Natural killer cell (primary cell): ENCODE data around the gene SYVN1. TPM values are rescaled to one million over a fixed set of nuclear protein-coding genes. Genes with fewer than 3 reads are reported as not detected.

Experiments used
- ATAC-seq, 3 donors: fragments of 150-1000 bp in 2 of 3; fragments of 200-7000 bp in 1 of 3; cut with Tn5 transposase; 1 replicate in 1 of 3; 2 replicates in 2 of 3; pipeline ENCODE4 v1.10.0; 2021; ENCODE audit warnings: mild to moderate bottlenecking in 2 of 3, moderate library complexity in 2 of 3
- DNase-seq, 2 donors: peaks; one replicate each; pipeline versions ENCODE4 v3.0.0 to v3.0.0-alpha.2; 2013 to 2021; ENCODE audit warnings: mixed read lengths in 1 of 2
- H3K27ac ChIP-seq: one replicate; pipeline ENCODE4 v1.5.1; 2013; ENCODE audit warnings: mild to moderate bottlenecking, low read length
- H3K27me3 ChIP-seq: one replicate; pipeline ENCODE4 v1.6.1; 2013; ENCODE audit warnings: low read length; ENCODE audit not compliant: control insufficient read depth, insufficient read depth
- H3K36me3 ChIP-seq: one replicate; pipeline ENCODE4 v1.6.1; 2013; ENCODE audit warnings: low read length; ENCODE audit not compliant: control insufficient read depth, insufficient read depth
- H3K4me1 ChIP-seq: one replicate; pipeline ENCODE4 v1.6.1; 2013; ENCODE audit warnings: low read length; ENCODE audit not compliant: control insufficient read depth, insufficient read depth
- H3K4me3 ChIP-seq: one replicate; pipeline ENCODE4 v1.5.1; 2013; ENCODE audit warnings: low read length
- H3K9me3 ChIP-seq: one replicate; pipeline ENCODE4 v1.6.1; 2013; ENCODE audit warnings: low read length; ENCODE audit not compliant: control insufficient read depth, insufficient read depth
- H3K27ac Mint-ChIP-seq, 2 donors: one replicate each; pipeline ENCODE4 v1.8.0; 2022; ENCODE audit warnings: mild to moderate bottlenecking in 2 of 2, mixed read lengths in 2 of 2, moderate library complexity in 1 of 2
- H3K27me3 Mint-ChIP-seq, 2 donors: one replicate each; pipeline ENCODE4 v1.8.0; 2022; ENCODE audit warnings: low read depth in 2 of 2, mixed read lengths in 2 of 2
- H3K36me3 Mint-ChIP-seq: one replicate; pipeline ENCODE4 v1.8.0; 2022; ENCODE audit warnings: mixed read lengths
- H3K4me1 Mint-ChIP-seq, 2 donors: one replicate each; pipeline ENCODE4 v1.8.0; 2022; ENCODE audit warnings: mixed read lengths in 2 of 2
- H3K4me3 Mint-ChIP-seq: one replicate; pipeline ENCODE4 v1.8.0; 2022; ENCODE audit warnings: mild to moderate bottlenecking, moderate library complexity, mixed read lengths
- H3K9me3 Mint-ChIP-seq, 2 donors: one replicate each; pipeline ENCODE4 v1.8.0; 2022; ENCODE audit warnings: mixed read lengths in 2 of 2
- CTCF ChIP-seq: fragments of 200-600 bp; IDR thresholded peaks from one replicate; pipeline ENCODE4 v1.8.0; 2022; ENCODE audit warnings: antibody characterized with exemption
- WGBS: methylation state at CpG from one replicate; pipeline ENCODE4 v1.1.7; 2013; ENCODE audit warnings: missing lambda C conversion rate; ENCODE audit not compliant: insufficient coverage; 5-methylcytosine and 5-hydroxymethylcytosine counted together
- intact Hi-C: fragments of 100-400 bp; cut with micrococcal nuclease; formaldehyde crosslinking; loops from one replicate; pipeline ENCODE4 v1.14.2; 2022
- total RNA-seq, 4 donors: library from RNA; stranded (reverse); fragments of 120-200 nt in 1 of 4; gene quantifications; one replicate each; pipeline versions ENCODE4 v1.2.3 to v1.2.4, GENCODE V29; 2013 to 2022

Gene SYVN1
- total RNA-seq, 3 donors from 2014 or later (not counting 1 experiment from before 2014, with no cell fraction given): 72.9 to 109 (median 90.2) TPM

DNA sequence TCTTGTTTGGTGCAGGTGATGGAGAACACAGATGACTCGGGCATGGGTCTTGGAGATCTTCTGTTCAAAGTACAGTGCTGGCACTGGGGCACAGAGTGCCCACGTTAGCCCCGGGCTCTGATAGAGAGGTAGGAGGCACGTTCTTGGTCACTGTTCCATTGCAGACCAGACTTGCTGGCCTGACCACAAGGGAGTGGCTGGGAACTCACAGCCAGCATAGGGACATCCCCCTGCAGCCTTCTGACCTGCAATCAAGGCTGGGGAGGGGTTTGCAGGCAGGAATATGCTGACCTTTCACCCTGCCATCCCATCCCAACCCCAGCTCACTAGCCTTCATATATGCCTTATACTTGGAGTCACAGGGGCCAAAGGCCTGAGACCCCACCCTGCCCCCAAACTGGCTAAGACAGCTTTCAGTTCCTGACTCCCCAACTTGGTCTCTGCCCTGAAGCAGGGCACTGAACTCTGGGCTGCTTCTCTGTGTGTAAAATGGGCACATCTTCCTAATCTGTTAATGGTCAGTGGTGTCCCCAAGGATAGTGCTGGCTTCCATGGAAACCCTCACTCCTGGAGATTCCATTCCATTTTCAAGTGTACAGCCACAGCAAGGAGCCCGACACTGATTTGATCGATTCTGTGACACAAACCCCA is 7.6 kb downstream of the SYVN1 start:
- no peaks in the 10 kb centered on the region for H3K36me3 Mint-ChIP-seq

DNA sequence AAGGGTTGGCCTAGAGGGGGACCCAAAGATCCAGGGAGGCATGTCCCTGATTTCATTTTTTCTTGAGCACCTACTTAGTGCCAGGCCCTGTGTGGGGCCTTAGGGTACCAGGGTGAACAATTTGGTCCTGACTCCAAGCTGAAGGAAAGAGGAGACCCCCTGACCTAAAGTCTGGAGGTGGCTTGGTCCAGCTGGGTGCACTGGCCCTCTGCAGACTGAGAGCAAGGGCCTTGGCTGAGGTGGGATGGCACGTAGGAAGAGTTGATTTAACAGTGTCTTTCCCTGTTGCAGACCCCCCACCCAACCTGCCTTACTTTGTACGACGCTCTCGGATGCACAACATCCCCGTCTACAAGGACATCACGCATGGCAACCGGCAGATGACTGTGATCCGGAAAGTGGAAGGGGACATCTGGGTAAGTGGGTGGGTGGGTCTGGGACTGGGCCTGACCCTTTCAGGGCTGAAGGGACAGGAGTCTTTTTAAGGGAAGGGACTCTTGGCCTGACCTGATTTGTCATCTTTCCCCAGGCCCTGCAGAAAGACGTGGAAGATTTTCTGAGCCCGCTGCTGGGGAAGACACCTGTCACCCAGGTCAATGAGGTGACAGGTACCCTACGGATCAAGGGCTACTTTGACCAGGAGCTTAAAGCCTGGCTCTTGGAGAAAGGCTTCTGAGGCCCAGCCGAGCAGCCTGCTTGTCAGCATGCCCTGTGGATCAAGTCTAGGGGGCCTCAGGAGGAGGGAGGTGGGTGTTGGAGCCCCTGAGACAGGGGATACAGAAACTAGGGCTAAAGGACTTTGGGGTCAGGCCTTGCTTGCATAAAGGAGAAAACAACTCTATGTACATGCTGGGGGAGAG is 8.9 kb downstream of the SYVN1 start:
- 91% methylated on average over 12 of the region's 12 CpGs for WGBS
- no peaks in the 10 kb centered on the region for H3K27me3 Mint-ChIP-seq
- no peak overlapping the region for H3K27ac ChIP-seq
- no peak for ATAC-seq
- peaks cover 66% of the 10 kb centered on the region for H3K36me3 ChIP-seq
- H3K27me3 ChIP-seq: no peaks in the 10 kb centered on the region
- peaks cover 17 to 25% of the 10 kb centered on the region in 2 donors for H3K4me1 Mint-ChIP-seq
- no peak overlapping the region for H3K4me3 ChIP-seq
- no peak for TF ChIP-seq CTCF
- no peaks in the 10 kb centered on the region for H3K36me3 Mint-ChIP-seq
- no peaks in the 10 kb centered on the region for H3K9me3 ChIP-seq
- no peak overlapping the region for H3K27ac Mint-ChIP-seq
- DNase-seq: no peak
- H3K4me1 ChIP-seq: peaks cover 28% of the 10 kb centered on the region
- H3K4me3 Mint-ChIP-seq: no peak overlapping the region
- no peaks in the 10 kb centered on the region for H3K9me3 Mint-ChIP-seq
- intact Hi-C loops: no loop called here

More for the DNA sequence above, 7.6 kb downstream of the SYVN1 start:
- 87% methylated on average over 5 of the region's 6 CpGs for WGBS
- DNase-seq (no peak), ATAC-seq (no peak)
- H3K9me3 ChIP-seq: no peaks in the 10 kb centered on the region
- Mint-ChIP-seq H3K27ac (no peak overlapping the region), H3K4me3 (no peak overlapping the region), H3K4me1 (peaks cover 7 to 21% of the 10 kb centered on the region in 2 donors), H3K27me3 (no peaks in the 10 kb centered on the region), H3K9me3 (no peaks in the 10 kb centered on the region)
- H3K27ac ChIP-seq: no peak overlapping the region
- no peaks in the 10 kb centered on the region for H3K27me3 ChIP-seq
- intact Hi-C loops: no loop called here
- TF ChIP-seq CTCF: no peak
- H3K4me1 ChIP-seq: peaks cover 27% of the 10 kb centered on the region
- H3K4me3 ChIP-seq: no peak overlapping the region
- peaks cover 70% of the 10 kb centered on the region for H3K36me3 ChIP-seq

DNA sequence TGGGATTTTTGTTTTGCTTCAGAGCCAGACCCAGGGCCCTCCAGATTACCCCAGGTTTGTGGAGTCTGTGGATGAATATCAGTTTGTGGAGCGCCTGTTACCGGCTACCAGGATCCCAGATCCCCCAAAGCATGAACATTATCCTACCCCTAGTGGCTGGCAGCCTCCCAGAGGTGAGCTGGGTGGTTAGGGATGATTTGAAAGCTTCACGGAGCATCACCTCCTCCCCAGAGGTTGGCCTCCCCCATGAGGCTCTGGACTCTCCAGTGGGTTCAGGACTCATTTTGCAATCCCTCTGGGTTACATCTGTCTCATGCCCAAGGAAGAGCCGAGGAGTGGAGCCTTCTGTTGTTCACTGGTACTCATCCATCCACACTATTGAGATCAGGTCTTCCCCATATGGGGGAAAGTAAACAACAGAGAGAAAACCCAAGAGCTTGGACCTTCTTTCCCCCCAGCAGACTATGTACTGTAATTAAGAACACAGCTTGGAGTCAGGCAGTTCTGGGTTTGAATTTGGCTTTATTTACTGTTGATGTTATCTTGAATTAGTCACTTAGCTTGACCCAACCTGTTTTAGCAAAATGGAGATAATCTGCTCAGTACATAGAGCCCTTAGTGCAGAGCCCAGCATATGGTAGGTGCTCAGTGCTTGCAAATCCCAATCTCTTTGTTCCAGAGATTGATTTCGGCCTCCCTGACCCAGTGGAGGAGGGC is 9.7 kb downstream of the SYVN1 start:
- Histone ChIP-seq H3K4me3 (no peak overlapping the region), H3K36me3 (peaks cover 66% of the 10 kb centered on the region), H3K27ac (no peak overlapping the region), H3K9me3 (no peaks in the 10 kb centered on the region), H3K4me1 (peaks cover 21% of the 10 kb centered on the region), H3K27me3 (no peaks in the 10 kb centered on the region)
- H3K36me3 Mint-ChIP-seq: no peaks in the 10 kb centered on the region
- DNase-seq (no peak), ATAC-seq (no peak)
- peak overlapping the region; percentile 73 for H3K4me3 Mint-ChIP-seq
- WGBS: 82% methylated on average over 3 of the region's 5 CpGs
- H3K4me1 Mint-ChIP-seq: peaks cover 17 to 30% of the 10 kb centered on the region in 2 donors
- no peaks in the 10 kb centered on the region for H3K9me3 Mint-ChIP-seq
- intact Hi-C loops: loop anchor here (5.0 kb wide), 1 partner anchor 207 kb away; the partner anchor contains the start of gene ATG2A
- TF ChIP-seq CTCF: no peak
- H3K27me3 Mint-ChIP-seq: no peaks in the 10 kb centered on the region
- H3K27ac Mint-ChIP-seq: peak overlapping the region; percentile 19 to 45
